HuH-7 (cell line): ENCODE measurements around the gene KLF7.

Experiments used
- DNase-seq: peaks from one replicate; pipeline ENCODE4 v3.0.0; 2011; ENCODE audit warnings: low spot score

KLF7 gene

GRCh38 chr2:207166349-207167098 lies 776 bp upstream of the KLF7 start:
- peak; percentile 62 for DNase-seq

- peak; percentile 94 for DNase-seq
Measured at GRCh38 chr2:207166039-207166348, 246 bp upstream of the KLF7 start.

- DNase-seq: no peak
Measured at GRCh38 chr2:207164006-207164831, 1.5 kb downstream of the KLF7 start.

GRCh38 chr2:207163756-207164005 lies 2.1 kb downstream of the KLF7 start:
- no peak for DNase-seq

GRCh38 chr2:207163053-207163755 lies 2.5 kb downstream of the KLF7 start:
- no peak for DNase-seq

- DNase-seq: no peak
Measured at GRCh38 chr2:207162316-207162715, 3.4 kb downstream of the KLF7 start.

GRCh38 chr2:207161247-207162123 lies 4.3 kb downstream of the KLF7 start:
- DNase-seq: no peak

GRCh38 chr2:207160115-207160514 lies 5.6 kb downstream of the KLF7 start:
- no peak for DNase-seq

GRCh38 chr2:207159002-207159401 lies 6.7 kb downstream of the KLF7 start:
- DNase-seq: no peak

- no peak for DNase-seq
Measured at GRCh38 chr2:207157731-207158130, 8.0 kb downstream of the KLF7 start.

GRCh38 chr2:207157162-207157481 lies 8.6 kb downstream of the KLF7 start:
- no peak for DNase-seq

GRCh38 chr2:207156451-207157161 lies 9.1 kb downstream of the KLF7 start:
- DNase-seq: no peak

- no peak for DNase-seq
Measured at GRCh38 chr2:207155516-207156444, 10.0 kb downstream of the KLF7 start.

GRCh38 chr2:207154556-207155510 lies 10.9 kb downstream of the KLF7 start:
- no peak for DNase-seq

- DNase-seq: no peak
Measured at GRCh38 chr2:207153266-207153975, 12.3 kb downstream of the KLF7 start.

GRCh38 chr2:207151048-207151447 lies 14.7 kb downstream of the KLF7 start:
- DNase-seq: no peak

GRCh38 chr2:207150284-207150683 lies 15.5 kb downstream of the KLF7 start:
- DNase-seq: no peak

- DNase-seq: no peak
Measured at GRCh38 chr2:207149249-207150213, 16.2 kb downstream of the KLF7 start.
